Esophagus squamous epithelium (tissue), 5 donors: ENCODE measurements around the gene COCH. TPM values are rescaled to one million over a fixed set of nuclear protein-coding genes. Genes with fewer than 3 reads are reported as not detected.

ENCODE experiments used
- DNase-seq: peaks from one replicate; lab custom pipeline; 2025; lab: John Stamatoyannopoulos, UW
- H3K27ac ChIP-seq, 4 donors: fragments of 200-600 bp; sonication (generic); one replicate each; pipeline ENCODE4 v1.5.1; 2016 to 2019; ENCODE audit warnings: mild to moderate bottlenecking in 1 of 4
- H3K27me3 ChIP-seq, 4 donors: fragments of 200-600 bp; sonication (generic); 1 replicate in 3 of 4; 2 replicates in 1 of 4; pipeline versions ENCODE4 v1.5.1 to v1.6.0; 2017 to 2021; ENCODE audit warnings: antibody characterized with exemption in 1 of 4
- H3K36me3 ChIP-seq, 3 donors: fragments of 200-600 bp; sonication (generic); one replicate each; pipeline ENCODE4 v1.5.1; 2016 to 2019
- H3K4me1 ChIP-seq, 3 donors: fragments of 200-600 bp; sonication (generic); one replicate each; pipeline ENCODE4 v1.5.1; 2017 to 2019
- H3K4me3 ChIP-seq, 4 donors: fragments of 200-600 bp; sonication (generic); 1 replicate in 3 of 4; 2 replicates in 1 of 4; pipeline ENCODE4 v1.5.1; 2016 to 2019; ENCODE audit warnings: mild to moderate bottlenecking in 2 of 4, moderate library complexity in 1 of 4
- H3K9me3 ChIP-seq, 3 donors: fragments of 200-600 bp; sonication (generic); one replicate each; pipeline ENCODE4 v1.5.1; 2016 to 2019
- CTCF ChIP-seq, 6 experiments: fragments of 450-650 bp in 4 of 6; fragments of 200-600 bp in 2 of 6; sonication (generic) in 2 of 6; IDR thresholded peaks; one replicate each; pipeline ENCODE4 v1.5.1; 2016 to 2019; ENCODE audit warnings: antibody characterized with exemption in 6 of 6, mild to moderate bottlenecking in 4 of 6, moderate library complexity in 4 of 6
- POLR2A ChIP-seq, 4 donors: fragments of 450-650 bp; IDR thresholded peaks; one replicate each; pipeline ENCODE4 v1.6.1; 2017; ENCODE audit warnings: antibody characterized with exemption in 4 of 4, mild to moderate bottlenecking in 4 of 4, moderate library complexity in 3 of 4
- WGBS, 2 donors: methylation state at CpG; one replicate each; pipeline ENCODE4 v1.1.5; 2018; 5-methylcytosine and 5-hydroxymethylcytosine counted together
- intact Hi-C: fragments of 100-400 bp; cut with DNase I; formaldehyde crosslinking; loops from one replicate; pipeline ENCODE4 v1.15.0; 2022
- total RNA-seq, 4 donors: library from RNA; depleted of rRNA; stranded (reverse); fragments of >200 nt; gene quantifications; one replicate each; pipeline ENCODE4 v1.1.0, GENCODE V29; 2016
- donor health status: DM: yes; HTN: yes; CAD: no.

COCH gene
- total RNA-seq, 4 donors from 2014 or later: 0.26 to 0.76 TPM; not detected in 2

- H3K27me3 ChIP-seq: peaks cover 10 to 83% (median 20%) of the 10 kb centered on the region in 4 donors
- H3K36me3 ChIP-seq: no peaks in the 10 kb centered on the region
- no peak overlapping the region for H3K27ac ChIP-seq
- H3K9me3 ChIP-seq: no peaks in the 10 kb centered on the region
- peak overlapping the region; percentile 40 to 77 (median 51) for H3K4me3 ChIP-seq
- intact Hi-C loops: no loop called here
- 0 to 2% methylated on average over 2 to 15 of the region's 48 CpGs for WGBS, 2 donors
- no peak for DNase-seq
- peaks cover 11 to 22% (median 14%) of the 10 kb centered on the region in 3 donors for H3K4me1 ChIP-seq
- TF ChIP-seq POLR2A (IDR thresholded peaks at IDR 0.05) (no peak), CTCF (IDR thresholded peaks at IDR 0.05) (no peak)
Observed at GRCh38 chr14:30874999-30875787, 834 bp downstream of the COCH start.

- H3K36me3 ChIP-seq: no peaks in the 10 kb centered on the region
- H3K9me3 ChIP-seq: no peaks in the 10 kb centered on the region
- H3K27me3 ChIP-seq: peaks cover 10 to 78% (median 20%) of the 10 kb centered on the region in 4 donors
- H3K4me3 ChIP-seq: peak overlapping the region in 1 of 4 donors; percentile 77
- TF ChIP-seq CTCF (IDR thresholded peaks at IDR 0.05): no peak
- no peak for TF ChIP-seq POLR2A (IDR thresholded peaks at IDR 0.05)
- H3K27ac ChIP-seq: no peak overlapping the region
- DNase-seq: no peak
- intact Hi-C loops: no loop called here
- H3K4me1 ChIP-seq: peaks cover 11 to 22% (median 14%) of the 10 kb centered on the region in 3 donors
- WGBS, 2 donors: 33 to 36% methylated on average over 9 of the region's 9 CpGs
Observed at GRCh38 chr14:30875788-30876053, 1.4 kb downstream of the COCH start.

- H3K4me1 ChIP-seq: peaks cover 11 to 22% (median 14%) of the 10 kb centered on the region in 3 donors
- intact Hi-C loops: no loop called here
- no peaks in the 10 kb centered on the region for H3K36me3 ChIP-seq
- TF ChIP-seq POLR2A (IDR thresholded peaks at IDR 0.05) (no peak), CTCF (IDR thresholded peaks at IDR 0.05) (no peak)
- DNase-seq: no peak
- peaks cover 10 to 68% (median 20%) of the 10 kb centered on the region in 4 donors for H3K27me3 ChIP-seq
- WGBS, 2 donors: 58 to 61% methylated on average over 4 of the region's 4 CpGs
- H3K4me3 ChIP-seq: no peak overlapping the region
- no peaks in the 10 kb centered on the region for H3K9me3 ChIP-seq
- H3K27ac ChIP-seq: no peak overlapping the region
Observed at GRCh38 chr14:30876692-30877091, 2.3 kb downstream of the COCH start.

GRCh38 chr14:30882431-30882830, 8.1 kb downstream of the COCH start:
- Histone ChIP-seq H3K9me3 (no peaks in the 10 kb centered on the region), H3K36me3 (no peaks in the 10 kb centered on the region), H3K27me3 (peaks cover 0 to 13% (median 0%) of the 10 kb centered on the region in 4 donors), H3K27ac (no peak overlapping the region), H3K4me1 (no peaks in the 10 kb centered on the region), H3K4me3 (no peak overlapping the region)
- DNase-seq: no peak
- no peak for TF ChIP-seq CTCF (IDR thresholded peaks at IDR 0.05)
- no peak for TF ChIP-seq POLR2A (IDR thresholded peaks at IDR 0.05)
- intact Hi-C loops: no loop called here
- WGBS, 2 donors: 29 to 64% methylated on average over 1 of the region's 1 CpG

GRCh38 chr14:30883508-30884294, 9.3 kb downstream of the COCH start:
- Histone ChIP-seq H3K4me1 (no peaks in the 10 kb centered on the region), H3K36me3 (no peaks in the 10 kb centered on the region), H3K27ac (no peak overlapping the region), H3K27me3 (no peaks in the 10 kb centered on the region), H3K4me3 (no peak overlapping the region), H3K9me3 (no peaks in the 10 kb centered on the region)
- 77 to 79% methylated on average over 6 of the region's 6 CpGs for WGBS, 2 donors
- DNase-seq: no peak
- intact Hi-C loops: no loop called here
- no peak for TF ChIP-seq POLR2A (IDR thresholded peaks at IDR 0.05)
- no peak for TF ChIP-seq CTCF (IDR thresholded peaks at IDR 0.05)
